ENCODE measurements around the gene CDK11B.

The CDK11B gene

GRCh38 chr1:1591452-1591851, 67.4 kb downstream of the CDK11B start:
- in situ Hi-C loops (cut with HindIII; ENCODE audit: low pct_unique_long_range_greater_than_20kb, low sequenced_read_pairs) = no loop called here
- no peak for DNase-seq (ENCODE audit: low read depth in 1 of 2, low spot score in 1 of 2)

More at GRCh38 chr1:1591452-1591851, 67.4 kb downstream of the CDK11B start:
- no peak for TF ChIP-seq JUND (IDR thresholded peaks at IDR 0.05; ENCODE audit: low read depth)

Measured in T47D (cell line).